Liver (tissue), 9 donors: ENCODE results near the gene RAB28. TPM values are rescaled to one million over a fixed set of nuclear protein-coding genes. Genes with fewer than 3 reads are reported as not detected.

Experiments
- DNase-seq: peaks from one replicate; pipeline ENCODE4 v3.0.0-alpha.2; 2017; ENCODE audit warnings: low spot score
- H3K27ac ChIP-seq, 2 donors: one replicate each; pipeline ENCODE4 v1.7.0; 2013; ENCODE audit warnings: inconsistent platforms in 2 of 2, low read length in 2 of 2, control low read depth in 1 of 2, low read depth in 1 of 2, mild to moderate bottlenecking in 1 of 2
- H3K27me3 ChIP-seq, 4 donors: one replicate each; pipeline versions ENCODE4 v1.6.1 to v1.7.0; 2013; ENCODE audit warnings: low read length in 3 of 4, inconsistent platforms in 1 of 4, mild to moderate bottlenecking in 1 of 4, moderate library complexity in 1 of 4; ENCODE audit not compliant: control insufficient read depth in 4 of 4, insufficient read depth in 4 of 4
- H3K36me3 ChIP-seq, 4 donors: one replicate each; pipeline versions ENCODE4 v1.6.1 to v1.7.0; 2013; ENCODE audit warnings: low read length in 3 of 4, mild to moderate bottlenecking in 3 of 4, low read depth in 1 of 4, moderate library complexity in 1 of 4; ENCODE audit not compliant: control insufficient read depth in 4 of 4, insufficient read depth in 3 of 4
- H3K4me1 ChIP-seq, 4 donors: one replicate each; pipeline versions ENCODE4 v1.6.1 to v1.7.0; 2013; ENCODE audit warnings: low read length in 3 of 4, mild to moderate bottlenecking in 3 of 4, moderate library complexity in 1 of 4; ENCODE audit not compliant: control insufficient read depth in 4 of 4, insufficient read depth in 4 of 4
- H3K4me3 ChIP-seq, 3 donors: one replicate each; pipeline versions ENCODE4 v1.6.1 to v1.7.0; 2013; ENCODE audit warnings: low read length in 3 of 3, control low read depth in 1 of 3, low read depth in 1 of 3, mild to moderate bottlenecking in 1 of 3
- H3K9ac ChIP-seq, 2 donors: one replicate each; pipeline ENCODE4 v1.7.0; 2013; ENCODE audit warnings: low read length in 2 of 2, mild to moderate bottlenecking in 2 of 2, moderate library complexity in 2 of 2, control low read depth in 1 of 2, low read depth in 1 of 2
- H3K9me3 ChIP-seq, 4 donors: one replicate each; pipeline versions ENCODE4 v1.6.1 to v1.7.0; 2013; ENCODE audit warnings: low read length in 3 of 4; ENCODE audit not compliant: control insufficient read depth in 4 of 4
- EGR1 ChIP-seq, 2 donors: IDR thresholded peaks; 2 replicates each; pipeline ENCODE4 v1.6.1; 2016 to 2018; ENCODE audit warnings: antibody characterized with exemption in 2 of 2, low read depth in 2 of 2
- FOXA1 ChIP-seq: IDR thresholded peaks from 2 replicates; pipeline ENCODE4 v1.6.1; 2016; ENCODE audit warnings: antibody characterized with exemption
- FOXA2 ChIP-seq: IDR thresholded peaks from 2 replicates; pipeline ENCODE4 v1.6.1; 2016; ENCODE audit warnings: antibody characterized with exemption
- GABPA ChIP-seq, 2 donors: IDR thresholded peaks in 1 of 2; conservative IDR thresholded peaks in 1 of 2; 2 replicates each; pipeline ENCODE4 v1.6.1; 2016; ENCODE audit warnings: antibody characterized with exemption in 2 of 2, mild to moderate bottlenecking in 1 of 2, moderate library complexity in 1 of 2
- HNF4A ChIP-seq, 2 donors: conservative IDR thresholded peaks; 2 replicates each; pipeline ENCODE4 v1.6.1; 2016; ENCODE audit warnings: antibody characterized with exemption in 2 of 2, mild to moderate bottlenecking in 2 of 2
- HNF4G ChIP-seq: IDR thresholded peaks from 2 replicates; pipeline ENCODE4 v1.6.1; 2016; ENCODE audit warnings: antibody characterized with exemption
- JUND ChIP-seq, 2 donors: IDR thresholded peaks; 2 replicates each; pipeline ENCODE4 v1.6.1; 2016; ENCODE audit warnings: antibody characterized with exemption in 2 of 2
- MAX ChIP-seq: IDR thresholded peaks from 2 replicates; pipeline ENCODE4 v1.6.1; 2016; ENCODE audit warnings: antibody characterized with exemption
- NR2F2 ChIP-seq: IDR thresholded peaks from 2 replicates; pipeline ENCODE4 v1.6.1; 2016; ENCODE audit warnings: antibody characterized with exemption
- RAD21 ChIP-seq, 2 donors: IDR thresholded peaks; 2 replicates each; pipeline ENCODE4 v1.6.1; 2016; ENCODE audit warnings: antibody characterized with exemption in 2 of 2, mild to moderate bottlenecking in 2 of 2
- RXRA ChIP-seq, 2 donors: IDR thresholded peaks; 2 replicates each; pipeline ENCODE4 v1.6.1; 2017 to 2018; ENCODE audit warnings: antibody characterized with exemption in 2 of 2, mild to moderate bottlenecking in 1 of 2
- SP1 ChIP-seq: IDR thresholded peaks from 2 replicates; pipeline ENCODE4 v1.6.1; 2018; ENCODE audit warnings: antibody characterized with exemption, mild to moderate bottlenecking
- TAF1 ChIP-seq: conservative IDR thresholded peaks from 2 replicates; pipeline ENCODE4 v1.6.1; 2016; ENCODE audit warnings: antibody characterized with exemption, mild to moderate bottlenecking
- YY1 ChIP-seq: IDR thresholded peaks from 2 replicates; pipeline ENCODE4 v1.6.1; 2016; ENCODE audit warnings: antibody characterized with exemption, mild to moderate bottlenecking
- ZBTB33 ChIP-seq: IDR thresholded peaks from 2 replicates; pipeline ENCODE4 v1.6.1; 2016; ENCODE audit warnings: antibody characterized with exemption
- WGBS: extraction: QIAGEN DNeasy Blood & Tissue Kit; methylation state at CpG from one replicate; pipeline ENCODE4 v1.1.7; 2013; 5-methylcytosine and 5-hydroxymethylcytosine counted together
- polyA plus RNA-seq, 2 donors: library from polyadenylated mRNA; stranded (reverse) in 1 of 2; unstranded in 1 of 2; fragments of 200-250 nt in 1 of 2; fragments of >200 nt in 1 of 2; fragmentation: Nextera tagmentation in 1 of 2; extraction: Ambion mirVana in 1 of 2; gene quantifications; one replicate each; pipeline versions ENCODE4 v1.2.1 to v1.2.3, GENCODE V29; 2013 to 2015
- total RNA-seq, 2 donors: library from RNA; depleted of rRNA; stranded (reverse); fragments of >200 nt; gene quantifications; one replicate each; pipeline ENCODE4 v1.2.3, GENCODE V29; 2014
- TF ChIP-seq, protein P1 (sequence below): fragments of 150-350 bp; IDR thresholded peaks from 2 replicates; pipeline ENCODE4 v1.5.1; 2017; ENCODE audit warnings: improper control_type of control experiment, low read depth, low read length; ENCODE audit not compliant: missing input control
- TF ChIP-seq, protein P2 (sequence below): IDR thresholded peaks from 2 replicates; pipeline ENCODE4 v1.6.1; 2016; ENCODE audit warnings: antibody characterized with exemption
- TF ChIP-seq, protein P3 (sequence below): IDR thresholded peaks from 2 replicates; pipeline ENCODE4 v1.6.1; 2016; ENCODE audit warnings: antibody characterized with exemption, mild to moderate bottlenecking
- donor health status: healthy.
- donor health status: healthy.
- donor health status: healthy.
- donor health status: healthy.
- donor health status: healthy.

The RAB28 gene
- total and polyA plus RNA-seq, 4 donors = 3.9 to 7.7 (median 6.8) TPM

GRCh38 chr4:13441506-13441905, 42.6 kb downstream of the RAB28 start (continued):
- TF ChIP-seq MAX (no peak), SP1 (no peak), RXRA (IDR thresholded peaks at IDR 0.05) (no peak), FOXA2 (no peak), YY1 (no peak), FOXA1 (no peak)

DNA sequence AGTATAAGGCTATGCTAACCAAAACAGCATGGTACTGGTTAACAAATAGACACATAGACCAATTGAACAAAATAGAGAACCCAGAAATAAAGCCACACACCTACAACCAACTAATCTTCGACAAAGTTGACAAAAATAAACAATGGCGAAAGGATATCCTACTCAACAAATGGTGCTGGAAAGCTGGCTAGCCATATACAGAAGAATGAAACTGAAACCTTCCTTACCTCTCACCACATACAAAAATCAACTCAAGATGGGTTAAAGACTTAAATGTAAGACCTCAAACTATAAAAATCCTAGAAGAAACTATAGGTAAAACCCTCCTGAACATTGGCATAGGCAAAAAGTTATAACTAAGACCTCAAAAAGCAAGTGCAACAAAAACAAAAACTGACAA, 47.2 kb downstream of the RAB28 start:
- H3K4me3 ChIP-seq = no peak overlapping the region
- WGBS = 95% methylated on average over 2 of the region's 2 CpGs
- TF ChIP-seq EGR1 (IDR thresholded peaks at IDR 0.05; ENCODE audit: low read depth in 2 of 2) (no peak), MAX (no peak), RAD21 (IDR thresholded peaks at IDR 0.05) (no peak), ZBTB33 (no peak), SP1 (no peak), HNF4G (no peak)

DNA sequence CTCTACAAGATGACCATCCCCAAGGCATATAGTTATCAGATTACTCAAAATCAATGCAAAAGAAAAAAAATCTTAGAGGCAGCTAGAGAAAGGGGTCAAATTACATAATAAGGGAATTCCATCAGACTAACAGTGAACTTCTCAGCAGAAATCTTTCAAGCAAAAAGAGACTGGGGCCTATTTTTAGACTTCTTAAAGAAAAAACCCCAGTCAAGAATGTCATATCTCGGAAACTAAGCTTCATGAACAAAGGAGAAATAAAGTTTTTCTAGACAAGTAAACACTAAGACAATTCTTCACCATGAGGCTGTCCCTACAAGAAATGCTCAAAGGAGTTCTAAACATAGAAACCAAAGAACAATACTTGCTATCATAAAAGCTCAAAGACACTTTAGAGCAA, 51.7 kb downstream of the RAB28 start:
- Histone ChIP-seq H3K9ac (no peak overlapping the region), H3K27me3 (no peaks in the 10 kb centered on the region), H3K36me3 (no peaks in the 10 kb centered on the region), H3K9me3 (peaks cover 0 to 7% (median 0%) of the 10 kb centered on the region in 4 donors), H3K27ac (no peak overlapping the region), H3K4me3 (no peak overlapping the region), H3K4me1 (peaks cover 0 to 7% (median 2%) of the 10 kb centered on the region in 4 donors)
- 85% methylated on average over 1 of the region's 1 CpG for WGBS
- TF ChIP-seq GABPA (IDR thresholded peaks at IDR 0.05 in 1 of 2, conservative IDR thresholded peaks at IDR 0.05 in 1 of 2) = no peak
- TF ChIP-seq, protein P1, sequence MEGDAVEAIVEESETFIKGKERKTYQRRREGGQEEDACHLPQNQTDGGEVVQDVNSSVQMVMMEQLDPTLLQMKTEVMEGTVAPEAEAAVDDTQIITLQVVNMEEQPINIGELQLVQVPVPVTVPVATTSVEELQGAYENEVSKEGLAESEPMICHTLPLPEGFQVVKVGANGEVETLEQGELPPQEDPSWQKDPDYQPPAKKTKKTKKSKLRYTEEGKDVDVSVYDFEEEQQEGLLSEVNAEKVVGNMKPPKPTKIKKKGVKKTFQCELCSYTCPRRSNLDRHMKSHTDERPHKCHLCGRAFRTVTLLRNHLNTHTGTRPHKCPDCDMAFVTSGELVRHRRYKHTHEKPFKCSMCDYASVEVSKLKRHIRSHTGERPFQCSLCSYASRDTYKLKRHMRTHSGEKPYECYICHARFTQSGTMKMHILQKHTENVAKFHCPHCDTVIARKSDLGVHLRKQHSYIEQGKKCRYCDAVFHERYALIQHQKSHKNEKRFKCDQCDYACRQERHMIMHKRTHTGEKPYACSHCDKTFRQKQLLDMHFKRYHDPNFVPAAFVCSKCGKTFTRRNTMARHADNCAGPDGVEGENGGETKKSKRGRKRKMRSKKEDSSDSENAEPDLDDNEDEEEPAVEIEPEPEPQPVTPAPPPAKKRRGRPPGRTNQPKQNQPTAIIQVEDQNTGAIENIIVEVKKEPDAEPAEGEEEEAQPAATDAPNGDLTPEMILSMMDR = no peak
- TF ChIP-seq TAF1 = no peak
- no peak for TF ChIP-seq RAD21 (IDR thresholded peaks at IDR 0.05)
- TF ChIP-seq, protein P2, sequence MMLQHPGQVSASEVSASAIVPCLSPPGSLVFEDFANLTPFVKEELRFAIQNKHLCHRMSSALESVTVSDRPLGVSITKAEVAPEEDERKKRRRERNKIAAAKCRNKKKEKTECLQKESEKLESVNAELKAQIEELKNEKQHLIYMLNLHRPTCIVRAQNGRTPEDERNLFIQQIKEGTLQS = no peak
- TF ChIP-seq FOXA1 = no peak
- TF ChIP-seq, protein P3, sequence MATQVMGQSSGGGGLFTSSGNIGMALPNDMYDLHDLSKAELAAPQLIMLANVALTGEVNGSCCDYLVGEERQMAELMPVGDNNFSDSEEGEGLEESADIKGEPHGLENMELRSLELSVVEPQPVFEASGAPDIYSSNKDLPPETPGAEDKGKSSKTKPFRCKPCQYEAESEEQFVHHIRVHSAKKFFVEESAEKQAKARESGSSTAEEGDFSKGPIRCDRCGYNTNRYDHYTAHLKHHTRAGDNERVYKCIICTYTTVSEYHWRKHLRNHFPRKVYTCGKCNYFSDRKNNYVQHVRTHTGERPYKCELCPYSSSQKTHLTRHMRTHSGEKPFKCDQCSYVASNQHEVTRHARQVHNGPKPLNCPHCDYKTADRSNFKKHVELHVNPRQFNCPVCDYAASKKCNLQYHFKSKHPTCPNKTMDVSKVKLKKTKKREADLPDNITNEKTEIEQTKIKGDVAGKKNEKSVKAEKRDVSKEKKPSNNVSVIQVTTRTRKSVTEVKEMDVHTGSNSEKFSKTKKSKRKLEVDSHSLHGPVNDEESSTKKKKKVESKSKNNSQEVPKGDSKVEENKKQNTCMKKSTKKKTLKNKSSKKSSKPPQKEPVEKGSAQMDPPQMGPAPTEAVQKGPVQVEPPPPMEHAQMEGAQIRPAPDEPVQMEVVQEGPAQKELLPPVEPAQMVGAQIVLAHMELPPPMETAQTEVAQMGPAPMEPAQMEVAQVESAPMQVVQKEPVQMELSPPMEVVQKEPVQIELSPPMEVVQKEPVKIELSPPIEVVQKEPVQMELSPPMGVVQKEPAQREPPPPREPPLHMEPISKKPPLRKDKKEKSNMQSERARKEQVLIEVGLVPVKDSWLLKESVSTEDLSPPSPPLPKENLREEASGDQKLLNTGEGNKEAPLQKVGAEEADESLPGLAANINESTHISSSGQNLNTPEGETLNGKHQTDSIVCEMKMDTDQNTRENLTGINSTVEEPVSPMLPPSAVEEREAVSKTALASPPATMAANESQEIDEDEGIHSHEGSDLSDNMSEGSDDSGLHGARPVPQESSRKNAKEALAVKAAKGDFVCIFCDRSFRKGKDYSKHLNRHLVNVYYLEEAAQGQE = no peak
- no peak for TF ChIP-seq SP1
- no peak for TF ChIP-seq RXRA (IDR thresholded peaks at IDR 0.05)
- no peak for TF ChIP-seq HNF4G
- no peak for TF ChIP-seq ZBTB33
- TF ChIP-seq MAX = no peak
- TF ChIP-seq FOXA2 = no peak
- TF ChIP-seq NR2F2 = no peak
- TF ChIP-seq HNF4A (conservative IDR thresholded peaks at IDR 0.05) = no peak
- no peak for TF ChIP-seq JUND (IDR thresholded peaks at IDR 0.05)
- no peak for TF ChIP-seq EGR1 (IDR thresholded peaks at IDR 0.05; ENCODE audit: low read depth in 2 of 2)
- no peak for DNase-seq

More for the DNA sequence above, 47.2 kb downstream of the RAB28 start:
- Histone ChIP-seq H3K27me3 (no peaks in the 10 kb centered on the region), H3K27ac (no peak overlapping the region), H3K9ac (no peak overlapping the region), H3K9me3 (peaks cover 0 to 7% (median 0%) of the 10 kb centered on the region in 4 donors), H3K4me1 (peaks cover 0 to 7% (median 2%) of the 10 kb centered on the region in 4 donors), H3K36me3 (no peaks in the 10 kb centered on the region)
- no peak for DNase-seq
